GM06990 (cell line): Measurements from ENCODE around the gene MKX.

Source experiments
- DNase-seq: peaks from one replicate; pipeline ENCODE4 v3.0.0-alpha.2; 2011; ENCODE audit not compliant: insufficient read length; ENCODE audit errors: extremely low read depth
- H3K27me3 ChIP-seq: replicated peaks from 2 replicates; pipeline ENCODE4 v1.6.0; 2011; ENCODE audit warnings: low read length; ENCODE audit not compliant: control insufficient read depth, insufficient read depth
- H3K36me3 ChIP-seq: 2 replicates; pipeline ENCODE4 v1.5.1; 2011; ENCODE audit warnings: low read length; ENCODE audit not compliant: control insufficient read depth, insufficient read depth
- H3K4me3 ChIP-seq: replicated peaks from 2 replicates; pipeline ENCODE4 v1.5.1; 2011; ENCODE audit warnings: low read depth, mild to moderate bottlenecking, control low read depth, low read length
- CTCF ChIP-seq: IDR thresholded peaks from 2 replicates; pipeline ENCODE4 v1.5.1; 2011; ENCODE audit warnings: low read length, control low read depth, mild to moderate bottlenecking, inconsistent platforms; ENCODE audit not compliant: insufficient read depth, poor library complexity, severe bottlenecking

The MKX gene

GRCh38 chr10:27659786-27660185 lies 85.8 kb downstream of the MKX start:
- Histone ChIP-seq H3K4me3 (no peak overlapping the region), H3K27me3 (no peaks in the 10 kb centered on the region; the same call in 1 of the 2 replicates), H3K36me3 (no peaks in the 10 kb centered on the region)
- no peak for DNase-seq
- TF ChIP-seq CTCF, result no peak

GRCh38 chr10:27658788-27659187 lies 86.8 kb downstream of the MKX start:
- DNase-seq, result no peak
- Histone ChIP-seq H3K27me3 (no peaks in the 10 kb centered on the region; the same call in 1 of the 2 replicates), H3K4me3 (no peak overlapping the region), H3K36me3 (no peaks in the 10 kb centered on the region)
- no peak for TF ChIP-seq CTCF

GRCh38 chr10:27655296-27655695 lies 90.3 kb downstream of the MKX start:
- no peak for TF ChIP-seq CTCF
- Histone ChIP-seq H3K36me3 (no peaks in the 10 kb centered on the region), H3K27me3 (no peaks in the 10 kb centered on the region; the same call in 1 of the 2 replicates), H3K4me3 (no peak overlapping the region)
- DNase-seq, result no peak

GRCh38 chr10:27654284-27654683 lies 91.3 kb downstream of the MKX start:
- Histone ChIP-seq H3K36me3 (no peaks in the 10 kb centered on the region), H3K27me3 (no peaks in the 10 kb centered on the region; the same call in 1 of the 2 replicates), H3K4me3 (no peak overlapping the region)
- DNase-seq, result no peak
- no peak for TF ChIP-seq CTCF

- Histone ChIP-seq H3K27me3 (no peaks in the 10 kb centered on the region; the same call in 1 of the 2 replicates), H3K36me3 (no peaks in the 10 kb centered on the region), H3K4me3 (no peak overlapping the region)
- TF ChIP-seq CTCF, result no peak
- no peak for DNase-seq
Observed at GRCh38 chr10:27646604-27647175, 98.9 kb downstream of the MKX start.

- Histone ChIP-seq H3K27me3 (no peaks in the 10 kb centered on the region; the same call in 1 of the 2 replicates), H3K4me3 (no peak overlapping the region), H3K36me3 (no peaks in the 10 kb centered on the region)
- DNase-seq, result no peak
- TF ChIP-seq CTCF, result no peak
Observed at GRCh38 chr10:27646194-27646593, 99.4 kb downstream of the MKX start.
